ENCODE measurements around the gene LDLRAD3.

The LDLRAD3 gene

GRCh38 chr11:35943713-35944502 is at the start of gene LDLRAD3:
LDLRAD3 (plus strand) TSS chr11:35944062; CDS start chr11:35944099, 37 bp downstream.
- H3K4me2 ChIP-seq (ENCODE audit: insufficient read depth, low read length): no peak within 1 kb of the TSS
- H3K36me3 ChIP-seq (ENCODE audit: insufficient read depth, low read length): no peaks in the 10 kb centered on the region
- no peaks in the 10 kb centered on the region for H3K79me2 ChIP-seq (ENCODE audit: insufficient read depth, low read length)
- H4K20me1 ChIP-seq (ENCODE audit: insufficient read depth, low read length): no peaks in the 10 kb centered on the region
- no peak within 1 kb of the TSS for H2AFZ ChIP-seq (ENCODE audit: low read depth, low read length)
- no peak within 1 kb of the TSS for H3K27ac ChIP-seq (ENCODE audit: low read length)
- ATAC-seq (ENCODE audit: insufficient read depth, low read depth) (no peak), DNase-seq (no peak)
- TF ChIP-seq EZH2 (IDR thresholded peaks at IDR 0.05; ENCODE audit: borderline replicate concordance, low read depth, low read length, severe bottlenecking) (no peak), CTCF (IDR thresholded peaks at IDR 0.05; ENCODE audit: borderline replicate concordance, extremely low read depth, low read length, poor library complexity, severe bottlenecking) (no peak)
- no peaks in the 10 kb centered on the region for H3K4me1 ChIP-seq (ENCODE audit: insufficient read depth, low read length)
- peaks cover 6% of the 10 kb centered on the region for H3K27me3 ChIP-seq (ENCODE audit: insufficient read depth, low read length, poor library complexity)
- no peak within 1 kb of the TSS for H3K4me3 ChIP-seq (ENCODE audit: low read depth in 1 of 2, low read length in 2 of 2)
- no peaks in the 10 kb centered on the region for H3K9me3 ChIP-seq (ENCODE audit: insufficient read depth, low read length, severe bottlenecking)
- H3K9ac ChIP-seq (ENCODE audit: low read depth, low read length): no peak within 1 kb of the TSS

GRCh38 chr11:35897019-35897418 is 46.8 kb upstream of the LDLRAD3 start:
- Histone ChIP-seq H3K27me3 (ENCODE audit: insufficient read depth, low read length, poor library complexity) (no peaks in the 10 kb centered on the region), H3K36me3 (ENCODE audit: insufficient read depth, low read length) (no peaks in the 10 kb centered on the region), H3K4me2 (ENCODE audit: insufficient read depth, low read length) (no peak overlapping the region), H4K20me1 (ENCODE audit: insufficient read depth, low read length) (no peaks in the 10 kb centered on the region), H3K9ac (ENCODE audit: low read depth, low read length) (no peak overlapping the region), H3K79me2 (ENCODE audit: insufficient read depth, low read length) (no peaks in the 10 kb centered on the region), H3K4me3 (ENCODE audit: low read depth in 1 of 2, low read length in 2 of 2) (no peak overlapping the region), H3K9me3 (ENCODE audit: insufficient read depth, low read length, severe bottlenecking) (no peaks in the 10 kb centered on the region), H2AFZ (ENCODE audit: low read depth, low read length) (no peak overlapping the region), H3K27ac (ENCODE audit: low read length) (no peak overlapping the region), H3K4me1 (ENCODE audit: insufficient read depth, low read length) (no peaks in the 10 kb centered on the region)
- DNase-seq (no peak), ATAC-seq (ENCODE audit: insufficient read depth, low read depth) (no peak)
- TF ChIP-seq CTCF (IDR thresholded peaks at IDR 0.05; ENCODE audit: borderline replicate concordance, extremely low read depth, low read length, poor library complexity, severe bottlenecking) (no peak), EZH2 (IDR thresholded peaks at IDR 0.05; ENCODE audit: borderline replicate concordance, low read depth, low read length, severe bottlenecking) (no peak)

- no peak for ATAC-seq (ENCODE audit: insufficient read depth, low read depth)
Measured at GRCh38 chr11:35902961-35903360, 40.9 kb upstream of the LDLRAD3 start.

More at GRCh38 chr11:35902961-35903360, 40.9 kb upstream of the LDLRAD3 start:
- H3K4me2 ChIP-seq (ENCODE audit: insufficient read depth, low read length): no peak overlapping the region
- H3K4me3 ChIP-seq (ENCODE audit: low read depth in 1 of 2, low read length in 2 of 2): no peak overlapping the region
- H4K20me1 ChIP-seq (ENCODE audit: insufficient read depth, low read length): no peaks in the 10 kb centered on the region
- H3K36me3 ChIP-seq (ENCODE audit: insufficient read depth, low read length): no peaks in the 10 kb centered on the region
- no peak for TF ChIP-seq CTCF (IDR thresholded peaks at IDR 0.05; ENCODE audit: borderline replicate concordance, extremely low read depth, low read length, poor library complexity, severe bottlenecking)
- TF ChIP-seq EZH2 (IDR thresholded peaks at IDR 0.05; ENCODE audit: borderline replicate concordance, low read depth, low read length, severe bottlenecking): no peak
- no peaks in the 10 kb centered on the region for H3K27me3 ChIP-seq (ENCODE audit: insufficient read depth, low read length, poor library complexity)
- no peak overlapping the region for H3K9ac ChIP-seq (ENCODE audit: low read depth, low read length)
- H3K9me3 ChIP-seq (ENCODE audit: insufficient read depth, low read length, severe bottlenecking): peaks cover 10% of the 10 kb centered on the region
- DNase-seq: no peak
- no peak overlapping the region for H2AFZ ChIP-seq (ENCODE audit: low read depth, low read length)
- no peaks in the 10 kb centered on the region for H3K79me2 ChIP-seq (ENCODE audit: insufficient read depth, low read length)
- no peaks in the 10 kb centered on the region for H3K4me1 ChIP-seq (ENCODE audit: insufficient read depth, low read length)
- no peak overlapping the region for H3K27ac ChIP-seq (ENCODE audit: low read length)

Measured in DND-41 (cell line).